Caki2 (cell line): ENCODE results near the gene FAM135A. TPM values are rescaled to one million over a fixed set of nuclear protein-coding genes. Genes with fewer than 3 reads are reported as not detected.

Experiments
- DNase-seq: peaks from one replicate; pipeline ENCODE4 v3.0.0-alpha.2; 2015; ENCODE audit warnings: low read depth
- in situ Hi-C: cut with HindIII; loops from 2 replicates; pipeline ENCODE4 v1.10.0; 2016; ENCODE audit warnings: low sequenced_read_pairs, low pct_unique_long_range_greater_than_20kb, mixed read lengths
- total RNA-seq: library from RNA; depleted of rRNA; stranded (reverse); fragments of >200 nt; shearing (Covaris generic); gene quantifications from 2 replicates; pipeline ENCODE4 v1.2.3, GENCODE V29; 2014; ENCODE audit warnings: low replicate concordance; rRNA removed

The FAM135A gene
- total RNA-seq = 2.5 and 3.6 TPM in 2 replicates

- in situ Hi-C loops = no loop called here
- peak; percentile 98 for DNase-seq
Measured at GRCh38 chr6:70413114-70413991, at the start of gene FAM135A. Gene FAM135A, plus strand, starts transcription at chr6:70413508. Its CDS starts 14,835 bp downstream, at chr6:70428343.

GRCh38 chr6:70363741-70364493 lies 49.4 kb upstream of the FAM135A start:
- in situ Hi-C loops = no loop called here
- no peak for DNase-seq

GRCh38 chr6:70369332-70369950 lies 43.9 kb upstream of the FAM135A start:
- in situ Hi-C loops = no loop called here
- DNase-seq = peak; percentile 57

GRCh38 chr6:70370496-70370895 lies 42.8 kb upstream of the FAM135A start:
- in situ Hi-C loops = no loop called here
- DNase-seq = no peak

GRCh38 chr6:70371454-70372105 lies 41.7 kb upstream of the FAM135A start:
- peak; percentile 51 for DNase-seq
- in situ Hi-C loops = no loop called here

GRCh38 chr6:70375166-70375565 lies 38.1 kb upstream of the FAM135A start:
- in situ Hi-C loops = no loop called here
- DNase-seq = peak; percentile 35

GRCh38 chr6:70375882-70376281 lies 37.4 kb upstream of the FAM135A start:
- in situ Hi-C loops = no loop called here

GRCh38 chr6:70376628-70377027 lies 36.7 kb upstream of the FAM135A start:
- no peak for DNase-seq
- in situ Hi-C loops = no loop called here

More at GRCh38 chr6:70375882-70376281, 37.4 kb upstream of the FAM135A start:
- DNase-seq = no peak

- in situ Hi-C loops = no loop called here
- DNase-seq = no peak
Measured at GRCh38 chr6:70377372-70377771, 35.9 kb upstream of the FAM135A start.

- peak; percentile 4 for DNase-seq
- in situ Hi-C loops = no loop called here
Measured at GRCh38 chr6:70379473-70380013, 33.8 kb upstream of the FAM135A start.

- no peak for DNase-seq
- in situ Hi-C loops = no loop called here
Measured at GRCh38 chr6:70380252-70380651, 33.1 kb upstream of the FAM135A start.

GRCh38 chr6:70380771-70381416 lies 32.4 kb upstream of the FAM135A start:
- in situ Hi-C loops = no loop called here
- no peak for DNase-seq

- no peak for DNase-seq
- in situ Hi-C loops = no loop called here
Measured at GRCh38 chr6:70381417-70381782, 31.9 kb upstream of the FAM135A start.

GRCh38 chr6:70385901-70386300 lies 27.4 kb upstream of the FAM135A start:
- in situ Hi-C loops = no loop called here
- no peak for DNase-seq

GRCh38 chr6:70388814-70389213 lies 24.5 kb upstream of the FAM135A start:
- no peak for DNase-seq
- in situ Hi-C loops = no loop called here

- no peak for DNase-seq
Measured at GRCh38 chr6:70389261-70389660, 24.0 kb upstream of the FAM135A start.

GRCh38 chr6:70390067-70390466 lies 23.2 kb upstream of the FAM135A start:
- in situ Hi-C loops = no loop called here
- no peak for DNase-seq

More at GRCh38 chr6:70389261-70389660, 24.0 kb upstream of the FAM135A start:
- in situ Hi-C loops = no loop called here

GRCh38 chr6:70391492-70391891 lies 21.8 kb upstream of the FAM135A start:
- in situ Hi-C loops = no loop called here
- no peak for DNase-seq
